Measurements from ENCODE around the gene ASIC2.

GRCh38 chr17:33055171-33055611, 237.9 kb downstream of the ASIC2 start:
- TF ChIP-seq CTCF (IDR thresholded peaks at IDR 0.05) (no peak), ZFX (IDR thresholded peaks at IDR 0.05; ENCODE audit: borderline replicate concordance) (no peak)
